ENCODE measurements around the gene C5orf63. TPM values are rescaled to one million over a fixed set of nuclear protein-coding genes. Genes with fewer than 3 reads are reported as not detected.

C5orf63 gene
- total and polyA plus RNA-seq, 2 of the 13 experiments (the other 11 are each of a cell fraction or from before 2014, with no cell fraction given) = 7.9 to 8.8 TPM

DNA sequence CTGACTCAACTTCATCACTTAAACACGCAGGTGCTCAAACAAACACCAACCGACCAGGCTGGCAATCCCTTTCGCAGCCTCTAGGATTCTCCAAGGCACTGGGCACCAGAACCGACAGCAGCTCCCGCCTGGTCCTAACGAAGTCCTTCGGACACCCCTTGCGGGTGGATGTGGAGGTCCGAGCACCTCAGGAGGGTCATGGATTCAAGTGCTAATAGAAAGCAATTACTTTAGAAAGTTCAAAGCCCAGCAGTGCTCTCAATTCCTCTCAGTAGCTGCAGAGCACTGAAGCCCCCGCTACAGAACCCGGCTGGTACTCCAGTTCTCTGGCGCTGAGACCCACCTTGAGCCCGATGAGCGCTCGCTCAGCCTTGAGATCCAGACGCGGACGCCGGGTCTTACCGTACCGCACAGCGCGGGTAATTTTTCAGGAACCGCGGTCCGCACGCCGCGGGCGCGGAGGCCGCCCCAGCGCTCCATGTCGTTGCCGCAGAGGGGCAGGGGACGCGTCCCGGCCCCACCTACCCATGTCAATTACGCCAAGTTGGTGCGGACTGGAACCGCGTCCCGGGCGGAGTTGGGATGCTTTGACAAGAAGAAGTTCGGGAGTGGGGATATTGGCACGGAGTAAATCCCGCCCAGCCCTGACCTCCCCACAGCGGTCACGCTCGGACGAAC lies 43.6 kb downstream of the C5orf63 start (continued):
- TF ChIP-seq, protein P1, sequence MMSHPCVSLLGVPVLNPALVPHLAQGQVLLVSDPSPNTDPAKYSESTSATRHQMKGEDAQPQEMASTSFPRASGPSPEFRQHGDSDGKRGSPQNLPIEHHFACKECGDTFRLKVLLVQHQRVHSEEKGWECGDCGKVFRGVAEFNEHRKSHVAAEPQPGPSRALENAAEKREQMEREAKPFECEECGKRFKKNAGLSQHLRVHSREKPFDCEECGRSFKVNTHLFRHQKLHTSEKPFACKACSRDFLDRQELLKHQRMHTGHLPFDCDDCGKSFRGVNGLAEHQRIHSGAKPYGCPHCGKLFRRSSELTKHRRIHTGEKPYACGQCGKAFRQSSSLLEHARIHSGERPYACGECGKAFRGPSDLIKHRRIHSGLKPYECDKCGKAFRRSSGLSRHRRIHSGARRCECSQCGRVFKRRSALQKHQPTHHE (CRISPR knock-in tag; IDR thresholded peaks at IDR 0.05; ENCODE audit: borderline replicate concordance) = no peak; the same call in 1 of the 2 replicates
- no peak for TF ChIP-seq ZNF652 (CRISPR knock-in tag; IDR thresholded peaks at IDR 0.05; ENCODE audit: borderline replicate concordance, low read depth)
- TF ChIP-seq RAD21 (CRISPR knock-in tag; IDR thresholded peaks at IDR 0.05) = no peak; the same call in 1 of the 2 replicates
- no peak for TF ChIP-seq ZNF740 (CRISPR knock-in tag; IDR thresholded peaks at IDR 0.05)
- TF ChIP-seq, protein P2, sequence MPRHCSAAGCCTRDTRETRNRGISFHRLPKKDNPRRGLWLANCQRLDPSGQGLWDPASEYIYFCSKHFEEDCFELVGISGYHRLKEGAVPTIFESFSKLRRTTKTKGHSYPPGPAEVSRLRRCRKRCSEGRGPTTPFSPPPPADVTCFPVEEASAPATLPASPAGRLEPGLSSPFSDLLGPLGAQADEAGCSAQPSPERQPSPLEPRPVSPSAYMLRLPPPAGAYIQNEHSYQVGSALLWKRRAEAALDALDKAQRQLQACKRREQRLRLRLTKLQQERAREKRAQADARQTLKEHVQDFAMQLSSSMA (CRISPR knock-in tag; IDR thresholded peaks at IDR 0.05) = no peak
- TF ChIP-seq ZNF678 (CRISPR knock-in tag; IDR thresholded peaks at IDR 0.05) = no peak
- no peak for TF ChIP-seq ZNF143 (CRISPR knock-in tag; IDR thresholded peaks at IDR 0.05)
- no peak for TF ChIP-seq MAF1 (CRISPR knock-in tag; IDR thresholded peaks at IDR 0.05; ENCODE audit: borderline replicate concordance)
- TF ChIP-seq, protein P3, sequence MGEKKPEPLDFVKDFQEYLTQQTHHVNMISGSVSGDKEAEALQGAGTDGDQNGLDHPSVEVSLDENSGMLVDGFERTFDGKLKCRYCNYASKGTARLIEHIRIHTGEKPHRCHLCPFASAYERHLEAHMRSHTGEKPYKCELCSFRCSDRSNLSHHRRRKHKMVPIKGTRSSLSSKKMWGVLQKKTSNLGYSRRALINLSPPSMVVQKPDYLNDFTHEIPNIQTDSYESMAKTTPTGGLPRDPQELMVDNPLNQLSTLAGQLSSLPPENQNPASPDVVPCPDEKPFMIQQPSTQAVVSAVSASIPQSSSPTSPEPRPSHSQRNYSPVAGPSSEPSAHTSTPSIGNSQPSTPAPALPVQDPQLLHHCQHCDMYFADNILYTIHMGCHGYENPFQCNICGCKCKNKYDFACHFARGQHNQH (CRISPR knock-in tag; IDR thresholded peaks at IDR 0.05) = peak; percentile 6; the same call in 1 of the 2 replicates
- TF ChIP-seq KIAA2018 (CRISPR knock-in tag; IDR thresholded peaks at IDR 0.05; ENCODE audit: borderline replicate concordance) = no peak
- TF ChIP-seq SETDB1 (CRISPR knock-in tag; IDR thresholded peaks at IDR 0.05; ENCODE audit: borderline replicate concordance) = no peak
- TF ChIP-seq NFATC3 (CRISPR knock-in tag; IDR thresholded peaks at IDR 0.05) = no peak
- TF ChIP-seq, protein P4, sequence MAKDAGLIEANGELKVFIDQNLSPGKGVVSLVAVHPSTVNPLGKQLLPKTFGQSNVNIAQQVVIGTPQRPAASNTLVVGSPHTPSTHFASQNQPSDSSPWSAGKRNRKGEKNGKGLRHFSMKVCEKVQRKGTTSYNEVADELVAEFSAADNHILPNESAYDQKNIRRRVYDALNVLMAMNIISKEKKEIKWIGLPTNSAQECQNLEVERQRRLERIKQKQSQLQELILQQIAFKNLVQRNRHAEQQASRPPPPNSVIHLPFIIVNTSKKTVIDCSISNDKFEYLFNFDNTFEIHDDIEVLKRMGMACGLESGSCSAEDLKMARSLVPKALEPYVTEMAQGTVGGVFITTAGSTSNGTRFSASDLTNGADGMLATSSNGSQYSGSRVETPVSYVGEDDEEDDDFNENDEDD (CRISPR knock-in tag; IDR thresholded peaks at IDR 0.05; ENCODE audit: borderline replicate concordance) = 0 out of 2 replicates have a peak, but pooled peaks have one; percentile 9
